Kidney (tissue), 14 donors: Measurements from ENCODE around the gene WDR62. TPM values are rescaled to one million over a fixed set of nuclear protein-coding genes. Genes with fewer than 3 reads are reported as not detected.

ENCODE experiments used
- DNase-seq, 5 donors: peaks; one replicate each; pipeline ENCODE4 v3.0.0-alpha.2; 2013 to 2020
- FAIRE-seq: peaks from 2 replicates; lab custom pipeline; 2012; peaks lifted over from hg19 to GRCh38; lab: Jason Lieb, UNC
- H3K27ac ChIP-seq, 2 donors: one replicate each; pipeline ENCODE4 v1.7.0; 2013; ENCODE audit warnings: low read depth in 2 of 2, low read length in 2 of 2, inconsistent platforms in 1 of 2
- H3K27me3 ChIP-seq: one replicate; pipeline ENCODE4 v1.7.1; 2013; ENCODE audit warnings: low read length, inconsistent platforms; ENCODE audit not compliant: control insufficient read depth, insufficient read depth
- H3K36me3 ChIP-seq, 3 donors: one replicate each; pipeline versions ENCODE4 v1.7.0 to v1.7.1; 2013; ENCODE audit warnings: low read length in 3 of 3, control low read depth in 1 of 3, inconsistent platforms in 1 of 3; ENCODE audit not compliant: insufficient read depth in 3 of 3, control insufficient read depth in 2 of 3
- H3K4me1 ChIP-seq, 3 donors: one replicate each; pipeline versions ENCODE4 v1.7.0 to v1.7.1; 2013; ENCODE audit warnings: low read length in 3 of 3, inconsistent platforms in 1 of 3, low read depth in 1 of 3; ENCODE audit not compliant: control insufficient read depth in 2 of 3, insufficient read depth in 2 of 3
- H3K4me3 ChIP-seq, 3 donors: one replicate each; pipeline versions ENCODE4 v1.7.0 to v1.8.1; 2013; ENCODE audit warnings: low read length in 3 of 3, control low read depth in 1 of 3, inconsistent platforms in 1 of 3
- H3K9ac ChIP-seq, 3 donors: one replicate each; pipeline versions ENCODE4 v1.7.0 to v1.7.1; 2013; ENCODE audit warnings: low read length in 3 of 3, control low read depth in 1 of 3, inconsistent platforms in 1 of 3
- H3K9me3 ChIP-seq, 3 donors: one replicate each; pipeline versions ENCODE4 v1.7.0 to v1.7.1; 2013; ENCODE audit warnings: low read length in 3 of 3, control low read depth in 1 of 3, inconsistent platforms in 1 of 3; ENCODE audit not compliant: control insufficient read depth in 2 of 3, insufficient read depth in 1 of 3
- CTCF ChIP-seq: IDR thresholded peaks from 3 replicates; pipeline ENCODE4 v1.5.1; 2012; ENCODE audit warnings: mild to moderate bottlenecking, moderate library complexity, borderline replicate concordance; ENCODE audit not compliant: insufficient read depth; ENCODE audit errors: extremely low read depth
- intact Hi-C: fragments of 100-400 bp; cut with DNase I; formaldehyde crosslinking; loops from one replicate; pipeline ENCODE4 v1.11.1; 2022
- polyA plus RNA-seq: library from polyadenylated mRNA; stranded (reverse); fragments of 350-450 nt; fragmentation: Illumina TruSeq; extraction: RNeasy Lipid Tissue Mini Kit (QIAGEN cat#74804); gene quantifications from one replicate; pipeline ENCODE4 v1.2.3, GENCODE V29; 2014; ENCODE audit warnings: low read depth, low replicate concordance; ENCODE audit not compliant: insufficient read depth
- total RNA-seq: library from RNA; stranded (reverse); fragmentation: NEBNext Ultra II Directional; extraction: Animal tissue kit (Norgen Biotek cat#: 25700); gene quantifications from one replicate; pipeline ENCODE4 v1.2.1, GENCODE V29; 2021
- donor health status: control.
- donor health status: control.
- donor health status: control.
- donor health status: control.
- donor health status: control.
- donor health status: DM: yes; HTN: yes; CAD: no.
- donor health status: Normal renal cell carcinoma (clear cell type).

The WDR62 gene
- total and polyA plus RNA-seq, 2 donors from 2014 or later = 0.58 to 0.69 TPM

GRCh38 chr19:36140304-36141038 is 85.8 kb downstream of the WDR62 start:
- FAIRE-seq (no peak), DNase-seq (peak; percentile 59 to 87 (median 86))
- intact Hi-C loops = no loop called here
- Histone ChIP-seq H3K36me3 (peaks cover 10 to 18% (median 13%) of the 10 kb centered on the region in 3 donors), H3K4me3 (peak overlapping the region; percentile 81 to 100 (median 90)), H3K4me1 (peaks cover 0 to 8% (median 7%) of the 10 kb centered on the region in 3 donors), H3K27ac (peak overlapping the region; percentile 99 to 100), H3K27me3 (no peaks in the 10 kb centered on the region), H3K9ac (peak overlapping the region; percentile 69 to 100 (median 87)), H3K9me3 (no peaks in the 10 kb centered on the region)
- TF ChIP-seq CTCF = no peak

- Histone ChIP-seq H3K4me3 (peak overlapping the region; percentile 81 to 100 (median 90)), H3K9ac (no peak overlapping the region), H3K36me3 (peaks cover 15 to 26% (median 22%) of the 10 kb centered on the region in 3 donors), H3K9me3 (no peaks in the 10 kb centered on the region), H3K4me1 (peaks cover 0 to 8% (median 7%) of the 10 kb centered on the region in 3 donors), H3K27ac (peak overlapping the region; percentile 99 to 100), H3K27me3 (no peaks in the 10 kb centered on the region)
- intact Hi-C loops = no loop called here
- DNase-seq (peak; percentile 86 to 95 (median 93)), FAIRE-seq (no peak)
- no peak for TF ChIP-seq CTCF
Measured at GRCh38 chr19:36141039-36141927, 86.6 kb downstream of the WDR62 start.

- Histone ChIP-seq H3K4me3 (no peak overlapping the region), H3K36me3 (peaks cover 20 to 34% (median 25%) of the 10 kb centered on the region in 3 donors), H3K4me1 (peaks cover 0 to 5% (median 1%) of the 10 kb centered on the region in 3 donors), H3K27me3 (no peaks in the 10 kb centered on the region), H3K9ac (no peak overlapping the region), H3K27ac (no peak overlapping the region), H3K9me3 (no peaks in the 10 kb centered on the region)
- DNase-seq (peak in 1 of 5 donors; percentile 67), FAIRE-seq (no peak)
- no peak for TF ChIP-seq CTCF
- intact Hi-C loops = no loop called here
Measured at GRCh38 chr19:36142046-36142445, 87.3 kb downstream of the WDR62 start.
